Caco-2 (cell line): ENCODE data around the gene TCF7L1. TPM values are rescaled to one million over a fixed set of nuclear protein-coding genes. Genes with fewer than 3 reads are reported as not detected.

Experiments used
- BruUV-seq: library from RNA; stranded (reverse); fragments of 400-500 nt; replicated peaks from 2 replicates; lab custom pipeline; 2021; lab: Mats Ljungman, UMichigan
- CTCF ChIA-PET: fragments of 300-600 bp; sonication (Branson Sonifier 250); formaldehyde crosslinking; loops from one replicate; lab custom pipeline; 2022; ENCODE audit warnings: antibody characterized with exemption; lab: Charles Lee
- POLR2A ChIA-PET: fragments of 300-600 bp; sonication (Branson Sonifier 250); formaldehyde crosslinking; loops from one replicate; lab custom pipeline; 2022; ENCODE audit warnings: antibody characterized with exemption; lab: Charles Lee
- DNase-seq, 2 experiments: peaks; one replicate each; pipeline versions ENCODE4 v3.0.0 to v3.0.0-alpha.2; 2020 to 2022
- H3K27me3 ChIP-seq: replicated peaks from 2 replicates; pipeline ENCODE4 v1.6.0; 2011; ENCODE audit warnings: low read length; ENCODE audit not compliant: control insufficient read depth, insufficient read depth
- H3K36me3 ChIP-seq: 2 replicates; pipeline ENCODE4 v1.5.1; 2011; ENCODE audit warnings: low read length; ENCODE audit not compliant: control insufficient read depth, insufficient read depth
- H3K4me1 ChIP-seq: fragments of 250-450 bp; sonication (Bioruptor Pico); 2 replicates; pipeline ENCODE4 v1.5.1; 2020; ENCODE audit warnings: mild to moderate bottlenecking
- H3K4me3 ChIP-seq: 2 replicates; pipeline ENCODE4 v1.5.1; 2011; ENCODE audit warnings: low read depth, mild to moderate bottlenecking, control low read depth, low read length
- H3K9me3 ChIP-seq: fragments of 250-450 bp; sonication (Bioruptor Pico); 2 replicates; pipeline ENCODE4 v1.5.1; 2020; ENCODE audit warnings: mild to moderate bottlenecking, moderate library complexity
- H3K27ac Mint-ChIP-seq: one replicate; pipeline ENCODE4 v1.8.0; 2022; ENCODE audit warnings: mixed read lengths; ENCODE audit not compliant: unreplicated experiment
- H3K27me3 Mint-ChIP-seq: one replicate; pipeline ENCODE4 v1.8.0; 2022; ENCODE audit warnings: mixed read lengths; ENCODE audit not compliant: insufficient read depth, unreplicated experiment
- H3K36me3 Mint-ChIP-seq: one replicate; pipeline ENCODE4 v1.8.0; 2022; ENCODE audit warnings: mild to moderate bottlenecking, mixed read lengths; ENCODE audit not compliant: insufficient read depth, unreplicated experiment
- H3K4me1 Mint-ChIP-seq: one replicate; pipeline ENCODE4 v1.8.0; 2022; ENCODE audit warnings: low read depth, mixed read lengths; ENCODE audit not compliant: unreplicated experiment
- H3K4me3 Mint-ChIP-seq: one replicate; pipeline ENCODE4 v1.8.0; 2022; ENCODE audit warnings: mild to moderate bottlenecking, moderate library complexity, mixed read lengths; ENCODE audit not compliant: unreplicated experiment
- H3K9me3 Mint-ChIP-seq: one replicate; pipeline ENCODE4 v1.8.0; 2022; ENCODE audit warnings: mixed read lengths; ENCODE audit not compliant: unreplicated experiment
- CTCF ChIP-seq, 2 experiments: fragments of 200-600 bp in 1 of 2; IDR thresholded peaks; 1 replicate in 1 of 2; 2 replicates in 1 of 2; pipeline versions ENCODE4 v1.5.1 to v1.8.0; 2011 to 2022; ENCODE audit warnings: antibody characterized with exemption in 1 of 2, control low read depth in 1 of 2, inconsistent platforms in 1 of 2, low read depth in 1 of 2, low read length in 1 of 2, mild to moderate bottlenecking in 1 of 2, moderate library complexity in 1 of 2; ENCODE audit not compliant: insufficient read depth in 1 of 2, severe bottlenecking in 1 of 2, unreplicated experiment in 1 of 2
- intact Hi-C: fragments of 100-400 bp; cut with micrococcal nuclease; formaldehyde crosslinking; loops from one replicate; pipeline ENCODE4 v1.10.0; 2022; ENCODE audit not compliant: unreplicated experiment
- total RNA-seq: library from RNA; stranded (reverse); gene quantifications from 2 replicates; pipeline ENCODE4 v1.2.3, GENCODE V29; 2022

TCF7L1 gene
- total RNA-seq, 1 experiment from 2014 or later, result 29.0 TPM

GRCh38 chr2:85334928-85335327 lies 201.7 kb downstream of the TCF7L1 start:
- Histone ChIP-seq H3K27me3 (no peaks in the 10 kb centered on the region), H3K4me3 (no peak overlapping the region), H3K36me3 (no peaks in the 10 kb centered on the region), H3K4me1 (no peaks in the 10 kb centered on the region), H3K9me3 (no peaks in the 10 kb centered on the region)
- POLR2A ChIA-PET, result no interaction called here
- no peak overlapping the region for H3K4me3 Mint-ChIP-seq
- intact Hi-C loops, result no loop called here
- H3K27ac Mint-ChIP-seq, result no peak overlapping the region
- peaks cover 5% of the 10 kb centered on the region for H3K36me3 Mint-ChIP-seq
- DNase-seq, result no peak
- peaks cover 17% of the 10 kb centered on the region for H3K9me3 Mint-ChIP-seq
- BruUV-seq, result no TSS peak
- no peak for TF ChIP-seq CTCF (IDR thresholded peaks at IDR 0.05; ENCODE audit: insufficient read depth in 1 of 2, low read depth in 1 of 2, low read length in 1 of 2, severe bottlenecking in 1 of 2, unreplicated experiment in 1 of 2)
- H3K27me3 Mint-ChIP-seq, result no peaks in the 10 kb centered on the region
- CTCF ChIA-PET, result no interaction called here
- peaks cover 7% of the 10 kb centered on the region for H3K4me1 Mint-ChIP-seq

- H3K4me1 Mint-ChIP-seq, result no peaks in the 10 kb centered on the region
- ChIA-PET CTCF (no interaction called here), POLR2A (no interaction called here)
- no peaks in the 10 kb centered on the region for H3K27me3 Mint-ChIP-seq
- no peak overlapping the region for H3K27ac Mint-ChIP-seq
- Histone ChIP-seq H3K36me3 (no peaks in the 10 kb centered on the region), H3K9me3 (no peaks in the 10 kb centered on the region), H3K4me3 (no peak overlapping the region), H3K4me1 (no peaks in the 10 kb centered on the region), H3K27me3 (no peaks in the 10 kb centered on the region)
- DNase-seq, result no peak
- H3K4me3 Mint-ChIP-seq, result no peak overlapping the region
- no TSS peak for BruUV-seq
- TF ChIP-seq CTCF (IDR thresholded peaks at IDR 0.05; ENCODE audit: insufficient read depth in 1 of 2, low read depth in 1 of 2, low read length in 1 of 2, severe bottlenecking in 1 of 2, unreplicated experiment in 1 of 2), result no peak
- peaks cover under 1% of the 10 kb centered on the region for H3K9me3 Mint-ChIP-seq
- intact Hi-C loops, result no loop called here
- no peaks in the 10 kb centered on the region for H3K36me3 Mint-ChIP-seq
Measured at GRCh38 chr2:85340034-85340892, 207.1 kb downstream of the TCF7L1 start.

- no peaks in the 10 kb centered on the region for H3K4me1 ChIP-seq
- Mint-ChIP-seq H3K9me3 (no peaks in the 10 kb centered on the region), H3K4me1 (no peaks in the 10 kb centered on the region), H3K27ac (no peak overlapping the region), H3K36me3 (no peaks in the 10 kb centered on the region), H3K27me3 (no peaks in the 10 kb centered on the region), H3K4me3 (no peak overlapping the region)
- DNase-seq, result no peak
- ChIA-PET CTCF (no interaction called here), POLR2A (no interaction called here)
- no peak for TF ChIP-seq CTCF (IDR thresholded peaks at IDR 0.05; ENCODE audit: insufficient read depth in 1 of 2, low read depth in 1 of 2, low read length in 1 of 2, severe bottlenecking in 1 of 2, unreplicated experiment in 1 of 2)
- H3K9me3 ChIP-seq, result no peaks in the 10 kb centered on the region
- no peaks in the 10 kb centered on the region for H3K27me3 ChIP-seq
- intact Hi-C loops, result no loop called here
- no TSS peak for BruUV-seq
- no peak overlapping the region for H3K4me3 ChIP-seq
- H3K36me3 ChIP-seq, result peaks cover 3% of the 10 kb centered on the region; the same call in 1 of the 2 replicates
Measured at GRCh38 chr2:85341269-85342029, 208.3 kb downstream of the TCF7L1 start.
